Brain microvascular endothelial cell (primary cell): Measurements from ENCODE around the gene FSD1.

ENCODE experiments used
- DNase-seq: peaks from one replicate; pipeline ENCODE4 v3.0.0-alpha.2; 2020
- H3K27ac ChIP-seq: fragments of 250-450 bp; sonication (Bioruptor Pico); 2 replicates; pipeline ENCODE4 v1.5.1; 2020; ENCODE audit warnings: mild to moderate bottlenecking, moderate library complexity
- H3K27me3 ChIP-seq: fragments of 250-450 bp; sonication (Bioruptor Pico); replicated peaks from 2 replicates; pipeline ENCODE4 v1.5.1; 2020; ENCODE audit warnings: mild to moderate bottlenecking
- H3K36me3 ChIP-seq: fragments of 250-450 bp; sonication (Bioruptor Pico); replicated peaks from 2 replicates; pipeline ENCODE4 v1.5.1; 2020; ENCODE audit warnings: mild to moderate bottlenecking
- H3K4me3 ChIP-seq: 2 replicates; pipeline ENCODE4 v1.5.1; 2011; ENCODE audit warnings: low read depth, mild to moderate bottlenecking, control low read depth, low read length, moderate library complexity
- CTCF ChIP-seq: IDR thresholded peaks from 2 replicates; pipeline ENCODE4 v1.5.1; 2011; ENCODE audit warnings: low read depth, mild to moderate bottlenecking, moderate library complexity, low read length, control low read depth, inconsistent platforms; ENCODE audit errors: missing control alignments
- in situ Hi-C: cut with HindIII; loops from 2 replicates; pipeline ENCODE4 v1.10.0; 2017; ENCODE audit warnings: low sequenced_read_pairs, low pct_ligation_motif_present

Gene FSD1

GRCh38 chr19:4310247-4311121, 6.1 kb downstream of the FSD1 start:
- peaks cover 12% of the 10 kb centered on the region for H3K36me3 ChIP-seq
- in situ Hi-C loops, result no loop called here
- TF ChIP-seq CTCF, result no peak
- H3K27ac ChIP-seq, result no peak overlapping the region
- no peak overlapping the region for H3K4me3 ChIP-seq
- DNase-seq, result no peak
- no peaks in the 10 kb centered on the region for H3K27me3 ChIP-seq

- in situ Hi-C loops, result no loop called here
- Histone ChIP-seq H3K27me3 (no peaks in the 10 kb centered on the region), H3K27ac (no peak overlapping the region), H3K4me3 (no peak overlapping the region), H3K36me3 (peaks cover 16% of the 10 kb centered on the region)
- DNase-seq, result no peak
- no peak for TF ChIP-seq CTCF
Measured at GRCh38 chr19:4313847-4314490, 9.6 kb downstream of the FSD1 start.

- Histone ChIP-seq H3K27me3 (no peaks in the 10 kb centered on the region), H3K4me3 (no peak overlapping the region), H3K27ac (no peak overlapping the region), H3K36me3 (peaks cover 5% of the 10 kb centered on the region)
- DNase-seq, result no peak
- in situ Hi-C loops, result no loop called here
- TF ChIP-seq CTCF, result no peak
Measured at GRCh38 chr19:4316956-4317355, 12.6 kb downstream of the FSD1 start.

GRCh38 chr19:4318460-4318859, 14.1 kb downstream of the FSD1 start:
- Histone ChIP-seq H3K27me3 (no peaks in the 10 kb centered on the region), H3K36me3 (peaks cover 4% of the 10 kb centered on the region), H3K27ac (no peak overlapping the region), H3K4me3 (no peak overlapping the region)
- TF ChIP-seq CTCF, result no peak
- DNase-seq, result no peak
- in situ Hi-C loops, result no loop called here

GRCh38 chr19:4319067-4319718, 14.8 kb downstream of the FSD1 start:
- Histone ChIP-seq H3K27ac (no peak overlapping the region), H3K4me3 (no peak overlapping the region), H3K27me3 (no peaks in the 10 kb centered on the region), H3K36me3 (peaks cover 4% of the 10 kb centered on the region)
- TF ChIP-seq CTCF, result no peak
- in situ Hi-C loops, result no loop called here
- DNase-seq, result no peak
